CD14-positive monocyte (primary cell): Measurements from ENCODE around the gene JAM3. TPM values are rescaled to one million over a fixed set of nuclear protein-coding genes. Genes with fewer than 3 reads are reported as not detected.
"Not testable (repeated sequence)": the region's sequence is repeated elsewhere in the genome, so short reads cannot be mapped to it uniquely, and the experiment has no call there.

Experiments
- DNase-seq, 3 donors: peaks; one replicate each; pipeline ENCODE4 v3.0.0-alpha.2; 2011 to 2022
- H2AFZ ChIP-seq: 2 replicates; pipeline ENCODE4 v1.6.0; 2012; ENCODE audit warnings: mild to moderate bottlenecking, low read depth, low read length, inconsistent platforms; ENCODE audit not compliant: insufficient read depth, poor library complexity, severe bottlenecking
- H3K27ac ChIP-seq, 2 donors: 1 replicate in 1 of 2; 2 replicates in 1 of 2; pipeline ENCODE4 v1.5.1; 2012 to 2013; ENCODE audit warnings: low read length in 2 of 2, control low read depth in 1 of 2, inconsistent platforms in 1 of 2, low read depth in 1 of 2, mild to moderate bottlenecking in 1 of 2
- H3K27me3 ChIP-seq, 2 donors: one replicate each; pipeline versions ENCODE4 v1.6.0 to v1.6.1; 2011 to 2013; ENCODE audit warnings: low read length in 2 of 2; ENCODE audit not compliant: control insufficient read depth in 2 of 2, insufficient read depth in 2 of 2
- H3K36me3 ChIP-seq, 2 donors: replicated peaks in 1 of 2; 1 replicate in 1 of 2; 2 replicates in 1 of 2; pipeline versions ENCODE4 v1.5.1 to v1.6.1; 2012 to 2013; ENCODE audit warnings: low read length in 2 of 2, control low read depth in 1 of 2, inconsistent platforms in 1 of 2, mild to moderate bottlenecking in 1 of 2; ENCODE audit not compliant: insufficient read depth in 2 of 2, control insufficient read depth in 1 of 2
- H3K4me1 ChIP-seq, 2 donors: 1 replicate in 1 of 2; 2 replicates in 1 of 2; pipeline versions ENCODE4 v1.5.1 to v1.6.1; 2012 to 2013; ENCODE audit warnings: low read length in 2 of 2, control low read depth in 1 of 2, inconsistent platforms in 1 of 2, mild to moderate bottlenecking in 1 of 2, moderate library complexity in 1 of 2; ENCODE audit not compliant: insufficient read depth in 2 of 2, control insufficient read depth in 1 of 2
- H3K4me2 ChIP-seq: replicated peaks from 2 replicates; pipeline ENCODE3; 2012; ENCODE audit warnings: low read length, moderate library complexity, mild to moderate bottlenecking; ENCODE audit not compliant: poor library complexity, severe bottlenecking; ENCODE audit errors: extremely low read depth
- H3K4me3 ChIP-seq, 3 experiments: fragments of 200-600 bp in 1 of 3; sonication (generic) in 1 of 3; replicated peaks in 1 of 3; 1 replicate in 2 of 3; 2 replicates in 1 of 3; pipeline ENCODE4 v1.5.1; 2011 to 2013; ENCODE audit warnings: low read length in 3 of 3, mild to moderate bottlenecking in 3 of 3, control low read depth in 2 of 3, low read depth in 2 of 3, inconsistent platforms in 1 of 3, moderate library complexity in 1 of 3
- H3K79me2 ChIP-seq: 2 replicates; pipeline ENCODE4 v1.6.0; 2012; ENCODE audit warnings: mild to moderate bottlenecking, control low read depth, inconsistent platforms, low read length, moderate library complexity; ENCODE audit not compliant: insufficient read depth
- H3K9ac ChIP-seq: 2 replicates; pipeline ENCODE4 v1.6.0; 2017; ENCODE audit warnings: low read length, mild to moderate bottlenecking; ENCODE audit not compliant: insufficient read depth, poor library complexity, severe bottlenecking
- H3K9me3 ChIP-seq, 2 donors: replicated peaks in 1 of 2; 1 replicate in 1 of 2; 2 replicates in 1 of 2; pipeline versions ENCODE4 v1.5.1 to v1.6.1; 2012 to 2013; ENCODE audit warnings: low read length in 2 of 2, control low read depth in 1 of 2; ENCODE audit not compliant: control insufficient read depth in 1 of 2, insufficient read depth in 1 of 2
- H4K20me1 ChIP-seq: 2 replicates; pipeline ENCODE4 v1.6.0; 2012; ENCODE audit warnings: mild to moderate bottlenecking, low read length, control low read depth, moderate library complexity; ENCODE audit not compliant: insufficient read depth
- H3K27ac Mint-ChIP-seq, 7 donors: one replicate each; pipeline ENCODE4 v1.8.0; 2020; ENCODE audit warnings: mild to moderate bottlenecking in 7 of 7, mixed read lengths in 7 of 7, moderate library complexity in 6 of 7, inconsistent platforms in 2 of 7
- H3K27me3 Mint-ChIP-seq, 3 donors: one replicate each; pipeline ENCODE4 v1.8.0; 2021 to 2022; ENCODE audit warnings: low read depth in 3 of 3, mild to moderate bottlenecking in 3 of 3, mixed read lengths in 3 of 3, moderate library complexity in 3 of 3, inconsistent platforms in 1 of 3
- H3K36me3 Mint-ChIP-seq, 2 donors: one replicate each; pipeline ENCODE4 v1.8.0; 2020; ENCODE audit warnings: mixed read lengths in 2 of 2, inconsistent platforms in 1 of 2, mild to moderate bottlenecking in 1 of 2
- H3K4me1 Mint-ChIP-seq: one replicate; pipeline ENCODE4 v1.8.0; 2020; ENCODE audit warnings: mild to moderate bottlenecking, mixed read lengths
- H3K4me3 Mint-ChIP-seq, 2 donors: one replicate each; pipeline ENCODE4 v1.8.0; 2020; ENCODE audit warnings: mild to moderate bottlenecking in 2 of 2, mixed read lengths in 2 of 2, moderate library complexity in 1 of 2
- H3K9me3 Mint-ChIP-seq, 7 donors: one replicate each; pipeline ENCODE4 v1.8.0; 2020 to 2022; ENCODE audit warnings: mixed read lengths in 7 of 7, mild to moderate bottlenecking in 6 of 7, moderate library complexity in 6 of 7, inconsistent platforms in 2 of 7
- WGBS: methylation state at CpG from one replicate; pipeline ENCODE4 v1.1.5; 2013; ENCODE audit warnings: missing lambda C conversion rate; ENCODE audit not compliant: insufficient coverage; 5-methylcytosine and 5-hydroxymethylcytosine counted together
- intact Hi-C, 2 donors: fragments of 100-400 bp; cut with micrococcal nuclease; formaldehyde crosslinking; loops; one replicate each; pipeline versions ENCODE4 v1.15.0 to v1.15.1; 2023
- polyA plus RNA-seq, 3 donors: library from polyadenylated mRNA; depleted of rRNA in 1 of 3; unstranded in 2 of 3; stranded (reverse) in 1 of 3; fragments of 300-500 nt in 2 of 3; fragments of >200 nt in 1 of 3; fragmentation: Illumina TruSeq in 2 of 3; gene quantifications; 1 replicate in 2 of 3; 2 replicates in 1 of 3; pipeline ENCODE4 v1.2.3, GENCODE V29; 2012 to 2021
- TF ChIP-seq, protein P1 (sequence below): fragments of 200-600 bp; IDR thresholded peaks from one replicate; pipeline ENCODE4 v1.8.0; 2022; ENCODE audit warnings: antibody characterized with exemption, mild to moderate bottlenecking

JAM3 gene
- polyA plus RNA-seq, 3 donors: 0.03 to 0.25 (median 0.12) TPM

DNA sequence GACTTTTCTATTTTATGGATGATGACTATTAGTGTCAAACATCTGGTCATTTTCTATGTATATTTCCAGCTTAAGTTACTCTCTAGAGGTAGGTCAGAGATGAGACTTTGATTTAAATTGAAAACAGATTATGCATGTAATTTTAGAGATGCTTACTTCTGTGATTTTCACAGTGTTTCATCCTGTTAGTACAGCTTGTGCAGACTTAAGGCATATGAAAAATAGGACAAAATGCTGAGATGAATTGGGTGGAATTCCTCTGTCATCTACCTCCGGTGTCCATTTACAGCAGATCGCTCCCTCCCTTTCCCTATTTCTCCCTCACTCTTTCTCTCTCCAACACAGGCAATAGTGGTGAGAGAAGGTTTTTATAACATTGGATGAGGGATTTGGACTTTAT, 14.1 kb downstream of the JAM3 start:
- Histone ChIP-seq H3K4me2 (no peak overlapping the region), H2AFZ (no peak overlapping the region), H4K20me1 (no peaks in the 10 kb centered on the region), H3K79me2 (no peaks in the 10 kb centered on the region), H3K4me3 (no peak overlapping the region), H3K27ac (no peak overlapping the region), H3K27me3 (no peaks in the 10 kb centered on the region), H3K9me3 (peaks cover 5 to 7% of the 10 kb centered on the region in 2 donors), H3K36me3 (no peaks in the 10 kb centered on the region), H3K9ac (no peak overlapping the region), H3K4me1 (no peaks in the 10 kb centered on the region)
- no peak overlapping the region for H3K4me3 Mint-ChIP-seq
- H3K4me1 Mint-ChIP-seq: no peaks in the 10 kb centered on the region
- H3K27ac Mint-ChIP-seq: no peak overlapping the region
- DNase-seq: no peak
- TF ChIP-seq, protein P1, sequence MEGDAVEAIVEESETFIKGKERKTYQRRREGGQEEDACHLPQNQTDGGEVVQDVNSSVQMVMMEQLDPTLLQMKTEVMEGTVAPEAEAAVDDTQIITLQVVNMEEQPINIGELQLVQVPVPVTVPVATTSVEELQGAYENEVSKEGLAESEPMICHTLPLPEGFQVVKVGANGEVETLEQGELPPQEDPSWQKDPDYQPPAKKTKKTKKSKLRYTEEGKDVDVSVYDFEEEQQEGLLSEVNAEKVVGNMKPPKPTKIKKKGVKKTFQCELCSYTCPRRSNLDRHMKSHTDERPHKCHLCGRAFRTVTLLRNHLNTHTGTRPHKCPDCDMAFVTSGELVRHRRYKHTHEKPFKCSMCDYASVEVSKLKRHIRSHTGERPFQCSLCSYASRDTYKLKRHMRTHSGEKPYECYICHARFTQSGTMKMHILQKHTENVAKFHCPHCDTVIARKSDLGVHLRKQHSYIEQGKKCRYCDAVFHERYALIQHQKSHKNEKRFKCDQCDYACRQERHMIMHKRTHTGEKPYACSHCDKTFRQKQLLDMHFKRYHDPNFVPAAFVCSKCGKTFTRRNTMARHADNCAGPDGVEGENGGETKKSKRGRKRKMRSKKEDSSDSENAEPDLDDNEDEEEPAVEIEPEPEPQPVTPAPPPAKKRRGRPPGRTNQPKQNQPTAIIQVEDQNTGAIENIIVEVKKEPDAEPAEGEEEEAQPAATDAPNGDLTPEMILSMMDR: no peak
- H3K27me3 Mint-ChIP-seq: no peaks in the 10 kb centered on the region
- no peaks in the 10 kb centered on the region for H3K36me3 Mint-ChIP-seq
- H3K9me3 Mint-ChIP-seq: peaks cover 9 to 20% (median 15%) of the 10 kb centered on the region in 7 donors
- intact Hi-C loops: no loop called here
- no CpG with 5 or more reads among the region's 2 CpGs for WGBS

GRCh38 chr11:134086376-134086775, 17.5 kb downstream of the JAM3 start:
- Histone ChIP-seq H3K79me2 (no peaks in the 10 kb centered on the region), H3K4me2 (no peak overlapping the region), H3K9ac (no peak overlapping the region), H3K9me3 (peaks cover 4 to 5% of the 10 kb centered on the region in 2 donors), H3K4me3 (no peak overlapping the region), H3K4me1 (no peaks in the 10 kb centered on the region), H2AFZ (no peak overlapping the region), H3K36me3 (no peaks in the 10 kb centered on the region), H4K20me1 (no peaks in the 10 kb centered on the region), H3K27me3 (no peaks in the 10 kb centered on the region), H3K27ac (no peak overlapping the region)
- no peak overlapping the region for H3K27ac Mint-ChIP-seq
- no peaks in the 10 kb centered on the region for H3K4me1 Mint-ChIP-seq
- 83% methylated on average over 1 of the region's 2 CpGs for WGBS
- no peak overlapping the region for H3K4me3 Mint-ChIP-seq
- peaks cover 3 to 9% (median 4%) of the 10 kb centered on the region in 7 donors for H3K9me3 Mint-ChIP-seq
- DNase-seq: no peak
- TF ChIP-seq, protein P1: no peak
- no peaks in the 10 kb centered on the region for H3K36me3 Mint-ChIP-seq
- intact Hi-C loops: no loop called here
- H3K27me3 Mint-ChIP-seq: no peaks in the 10 kb centered on the region

GRCh38 chr11:134092006-134092405, 23.1 kb downstream of the JAM3 start:
- not testable (repeated sequence) for H3K4me1 Mint-ChIP-seq, H3K36me3 Mint-ChIP-seq

More at GRCh38 chr11:134092006-134092405, 23.1 kb downstream of the JAM3 start:
- H3K9me3 ChIP-seq, H3K27ac ChIP-seq, H3K9me3 Mint-ChIP-seq, H3K27ac Mint-ChIP-seq, H2AFZ ChIP-seq, H3K79me2 ChIP-seq, H3K27me3 ChIP-seq, H3K4me1 ChIP-seq, DNase-seq, H3K27me3 Mint-ChIP-seq, H3K4me2 ChIP-seq, H3K4me3 Mint-ChIP-seq, intact Hi-C loops, H3K36me3 ChIP-seq, H3K9ac ChIP-seq, H3K4me3 ChIP-seq, H4K20me1 ChIP-seq: not testable (repeated sequence)
- 50% methylated on average over 1 of the region's 9 CpGs for WGBS
